ENCODE results near the gene LELP1. TPM values are rescaled to one million over a fixed set of nuclear protein-coding genes. Genes with fewer than 3 reads are reported as not detected.
"Not testable (repeated sequence)": the region's sequence is repeated elsewhere in the genome, so short reads cannot be mapped to it uniquely, and the experiment has no call there.

The LELP1 gene
- total RNA-seq, 2 experiments from 2014 or later, result not detected

GRCh38 chr1:153223040-153223891 is 20.0 kb downstream of the LELP1 start:
- H3K27ac ChIP-seq (ENCODE audit: low read depth, low read length, poor library complexity, severe bottlenecking); H3K4me3 ChIP-seq (ENCODE audit: low read depth, low read length, poor library complexity, severe bottlenecking); POLR2A ChIA-PET; H2AFZ ChIP-seq (ENCODE audit: low read length); H3K9me2 ChIP-seq (ENCODE audit: insufficient read depth, low read length); H3K4me2 ChIP-seq (ENCODE audit: low read length); H3K79me2 ChIP-seq (ENCODE audit: insufficient read depth, low read depth, low read length); H3K36me3 ChIP-seq (ENCODE audit: insufficient read depth, low read length); BruUV-seq (replicated peaks); intact Hi-C loops (cut with micrococcal nuclease; ENCODE audit: unreplicated experiment); H3K9me3 ChIP-seq (ENCODE audit: low read length); CTCF ChIA-PET (ENCODE audit: unreplicated experiment); H4K20me1 ChIP-seq (ENCODE audit: insufficient read depth, low read length); H3K4me1 ChIP-seq (ENCODE audit: insufficient read depth, low read length, poor library complexity, severe bottlenecking): not testable (repeated sequence)
- peak; percentile 47 for DNase-seq (ENCODE audit: low spot score)
- peak; percentile 76 for TF ChIP-seq CTCF (conservative IDR thresholded peaks at IDR 0.05; ENCODE audit: low read length)

GRCh38 chr1:153227810-153228209 is 24.6 kb downstream of the LELP1 start:
- Histone ChIP-seq H3K27ac (ENCODE audit: low read depth, low read length, poor library complexity, severe bottlenecking) (no peak overlapping the region), H3K79me2 (ENCODE audit: insufficient read depth, low read depth, low read length) (no peaks in the 10 kb centered on the region), H4K20me1 (ENCODE audit: insufficient read depth, low read length) (no peaks in the 10 kb centered on the region), H3K4me2 (ENCODE audit: low read length) (no peak overlapping the region), H2AFZ (ENCODE audit: low read length) (no peak overlapping the region), H3K4me1 (ENCODE audit: insufficient read depth, low read length, poor library complexity, severe bottlenecking) (no peaks in the 10 kb centered on the region), H3K4me3 (ENCODE audit: low read depth, low read length, poor library complexity, severe bottlenecking) (no peak overlapping the region), H3K36me3 (ENCODE audit: insufficient read depth, low read length) (no peaks in the 10 kb centered on the region), H3K9me3 (ENCODE audit: low read length) (no peaks in the 10 kb centered on the region), H3K9me2 (ENCODE audit: insufficient read depth, low read length) (no peaks in the 10 kb centered on the region)
- BruUV-seq (replicated peaks), result no TSS peak
- POLR2A ChIA-PET, result no interaction called here
- intact Hi-C loops (cut with micrococcal nuclease; ENCODE audit: unreplicated experiment), result no loop called here
- CTCF ChIA-PET (ENCODE audit: unreplicated experiment), result no interaction called here
- no peak for DNase-seq (ENCODE audit: low spot score)
- TF ChIP-seq CTCF (conservative IDR thresholded peaks at IDR 0.05; ENCODE audit: low read length) (no peak), EZH2phosphoT487 (IDR thresholded peaks at IDR 0.05; ENCODE audit: borderline replicate concordance, low read depth, low read length) (no peak)

- H3K4me2 ChIP-seq (ENCODE audit: low read length), result no peak overlapping the region
- ChIA-PET CTCF (ENCODE audit: unreplicated experiment) (no interaction called here), POLR2A (no interaction called here)
- H3K4me3 ChIP-seq (ENCODE audit: low read depth, low read length, poor library complexity, severe bottlenecking), result no peak overlapping the region
- no peaks in the 10 kb centered on the region for H3K9me2 ChIP-seq (ENCODE audit: insufficient read depth, low read length)
- DNase-seq (ENCODE audit: low spot score), result no peak
- TF ChIP-seq CTCF (conservative IDR thresholded peaks at IDR 0.05; ENCODE audit: low read length) (no peak), EZH2phosphoT487 (IDR thresholded peaks at IDR 0.05; ENCODE audit: borderline replicate concordance, low read depth, low read length) (no peak)
- no peaks in the 10 kb centered on the region for H3K4me1 ChIP-seq (ENCODE audit: insufficient read depth, low read length, poor library complexity, severe bottlenecking)
- H3K9me3 ChIP-seq (ENCODE audit: low read length), result no peaks in the 10 kb centered on the region
- no TSS peak for BruUV-seq (replicated peaks)
- intact Hi-C loops (cut with micrococcal nuclease; ENCODE audit: unreplicated experiment), result no loop called here
- no peak overlapping the region for H3K27ac ChIP-seq (ENCODE audit: low read depth, low read length, poor library complexity, severe bottlenecking)
- H3K36me3 ChIP-seq (ENCODE audit: insufficient read depth, low read length), result no peaks in the 10 kb centered on the region
- H4K20me1 ChIP-seq (ENCODE audit: insufficient read depth, low read length), result no peaks in the 10 kb centered on the region
- no peak overlapping the region for H2AFZ ChIP-seq (ENCODE audit: low read length)
- no peaks in the 10 kb centered on the region for H3K79me2 ChIP-seq (ENCODE audit: insufficient read depth, low read depth, low read length)
These were observed 25.3 kb downstream of the LELP1 start for GRCh38 chr1:153228491-153228890.

All from OCI-LY7 (cell line).